HG02973 (cell line): Measurements from ENCODE around the gene CLEC10A.

Experiments
- ATAC-seq: cut with Tn5 transposase; IDR thresholded peaks from one replicate; pipeline ENCODE4 v1.9.1; 2021; ENCODE audit warnings: moderate library complexity; ENCODE audit not compliant: unreplicated experiment

CLEC10A gene

DNA sequence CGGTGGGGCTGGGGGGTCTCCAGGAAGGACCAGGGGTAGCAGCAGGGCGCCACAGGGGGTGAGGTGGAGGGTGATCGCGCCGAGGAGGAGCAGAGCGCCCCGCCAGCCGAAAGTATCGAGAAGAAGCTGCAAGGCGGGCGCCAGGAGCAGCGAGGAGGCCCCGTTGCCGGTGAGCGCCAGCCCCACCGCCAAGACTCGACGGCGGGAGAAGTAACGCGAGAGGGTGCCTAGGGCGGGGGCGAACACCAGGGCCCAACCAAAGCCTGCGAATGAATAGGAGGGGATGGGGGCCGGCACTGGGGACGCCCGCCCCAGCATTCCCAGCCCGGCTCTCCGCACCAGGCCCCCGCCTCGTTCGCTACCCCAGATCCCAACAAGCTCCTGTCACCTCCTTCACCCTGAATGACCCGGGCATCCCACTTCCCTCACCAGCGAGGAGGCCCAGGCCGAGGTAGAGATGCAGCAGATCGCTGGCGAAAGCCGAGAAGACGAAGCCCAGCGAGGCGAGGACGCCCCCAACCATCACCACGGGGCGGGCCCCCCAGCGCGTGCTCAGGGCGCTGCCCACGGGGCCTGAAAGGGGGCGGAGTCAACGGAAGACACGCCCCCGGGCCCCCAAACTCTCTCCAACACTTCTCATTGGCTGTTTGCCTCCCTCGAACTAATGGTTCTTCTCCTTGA lies 37.4 kb downstream of the CLEC10A start:
- no peak for ATAC-seq

GRCh38 chr17:7041607-7042500 lies 38.2 kb downstream of the CLEC10A start:
- no peak for ATAC-seq

DNA sequence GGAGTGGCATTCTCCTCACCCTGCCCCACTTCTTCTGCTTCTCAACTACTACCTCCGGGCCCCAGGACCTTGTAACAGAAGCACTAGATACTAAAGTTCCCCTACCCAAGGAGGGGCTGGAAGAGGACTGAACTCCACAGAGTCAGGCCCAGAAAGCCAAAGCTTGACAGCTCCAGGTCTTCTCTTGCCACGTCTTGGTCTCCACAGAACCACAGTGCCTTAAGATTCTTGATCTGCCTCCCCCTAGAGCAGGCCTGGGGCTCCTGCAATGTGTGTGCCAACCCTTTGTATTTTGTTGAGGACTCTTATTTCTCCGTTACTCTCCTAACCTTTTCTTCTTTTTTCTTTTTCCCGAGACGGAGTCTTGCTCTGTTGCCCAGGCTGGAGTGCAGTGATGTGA lies 40.2 kb downstream of the CLEC10A start:
- ATAC-seq: no peak

GRCh38 chr17:7038025-7038862 lies 41.8 kb downstream of the CLEC10A start:
- no peak for ATAC-seq

GRCh38 chr17:7035591-7036368 lies 44.3 kb downstream of the CLEC10A start, which contains the start of gene SLC16A13:
SLC16A13 (plus strand) TSS chr17:7036015; CDS start chr17:7036383, 368 bp downstream.
- ATAC-seq: peak; percentile 85

GRCh38 chr17:7034955-7035590 lies 45.0 kb downstream of the CLEC10A start:
- peak; percentile 15 for ATAC-seq

- no peak for ATAC-seq
These were observed 50.4 kb downstream of the CLEC10A start for GRCh38 chr17:7029659-7030058.

DNA sequence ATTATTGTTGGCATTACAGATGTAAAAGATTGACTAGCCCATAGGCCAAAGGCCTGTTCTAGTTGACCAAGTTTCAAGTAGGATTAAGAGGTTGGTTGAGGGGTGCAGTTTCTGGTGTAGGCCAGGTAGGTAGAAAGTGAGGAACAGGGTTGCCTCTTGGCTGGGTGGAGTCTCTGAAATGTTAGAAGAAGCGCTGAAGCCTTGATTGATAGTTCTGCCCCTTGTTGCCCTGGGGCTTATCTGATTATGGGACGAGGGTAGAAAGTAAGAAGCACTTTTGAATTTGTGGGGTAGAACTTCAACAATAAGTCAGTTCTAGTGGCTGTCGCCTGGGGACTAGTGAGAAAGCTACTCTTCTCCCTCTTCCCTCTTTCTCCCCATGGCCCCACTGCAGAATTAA lies 51.0 kb downstream of the CLEC10A start:
- no peak for ATAC-seq

GRCh38 chr17:7027335-7027734 lies 52.7 kb downstream of the CLEC10A start:
- no peak for ATAC-seq

GRCh38 chr17:7026471-7027115 lies 53.5 kb downstream of the CLEC10A start:
- no peak for ATAC-seq

GRCh38 chr17:7025245-7025644 lies 54.8 kb downstream of the CLEC10A start:
- no peak for ATAC-seq
